DLD1 (cell line): ENCODE measurements around the gene MAX.
"Not testable (repeated sequence)": the region's sequence is repeated elsewhere in the genome, so short reads cannot be mapped to it uniquely, and the experiment has no call there.

ENCODE experiments used
- in situ Hi-C: cut with HindIII; loops from 2 replicates; pipeline ENCODE4 v1.10.0; 2017; ENCODE audit warnings: low sequenced_read_pairs

MAX gene

GRCh38 chr14:65106316-65106715 lies 4.0 kb upstream of the MAX start:
- in situ Hi-C loops = no loop called here

- in situ Hi-C loops = no loop called here
Observed at GRCh38 chr14:65104791-65105190, 2.5 kb upstream of the MAX start.

GRCh38 chr14:65103150-65103760 lies 938 bp upstream of the MAX start:
- in situ Hi-C loops = no loop called here

- in situ Hi-C loops = no loop called here
Observed at GRCh38 chr14:65101631-65102440, 481 bp downstream of the MAX start.

- in situ Hi-C loops = no loop called here
Observed at GRCh38 chr14:65100922-65101541, 1.3 kb downstream of the MAX start.

GRCh38 chr14:65098586-65098985 lies 3.7 kb downstream of the MAX start:
- in situ Hi-C loops = no loop called here

GRCh38 chr14:65096323-65097089 lies 5.8 kb downstream of the MAX start:
- in situ Hi-C loops = no loop called here

GRCh38 chr14:65095633-65096205 lies 6.6 kb downstream of the MAX start:
- in situ Hi-C loops = no loop called here

GRCh38 chr14:65092349-65092748 lies 10.0 kb downstream of the MAX start:
- in situ Hi-C loops = no loop called here

- in situ Hi-C loops = not testable (repeated sequence)
Observed at GRCh38 chr14:65087835-65088234, 14.5 kb downstream of the MAX start.

- in situ Hi-C loops = not testable (repeated sequence)
Observed at GRCh38 chr14:65086686-65087085, 15.6 kb downstream of the MAX start.

GRCh38 chr14:65084554-65085505 lies 17.5 kb downstream of the MAX start:
- in situ Hi-C loops = no loop called here

GRCh38 chr14:65082930-65083329 lies 19.4 kb downstream of the MAX start:
- in situ Hi-C loops = no loop called here

- in situ Hi-C loops = no loop called here
Observed at GRCh38 chr14:65080960-65081747, 21.2 kb downstream of the MAX start.

GRCh38 chr14:65079768-65080167 lies 22.5 kb downstream of the MAX start:
- in situ Hi-C loops = no loop called here

GRCh38 chr14:65079201-65079600 lies 23.1 kb downstream of the MAX start:
- in situ Hi-C loops = no loop called here

GRCh38 chr14:65077318-65077717 lies 25.0 kb downstream of the MAX start:
- in situ Hi-C loops = no loop called here

- in situ Hi-C loops = no loop called here
Observed at GRCh38 chr14:65075628-65076325, 26.5 kb downstream of the MAX start.
